Brain microvascular endothelial cell (primary cell): ENCODE results near the gene THSD7A.

Experiments used
- DNase-seq: peaks from one replicate; pipeline ENCODE4 v3.0.0-alpha.2; 2020
- H3K27ac ChIP-seq: fragments of 250-450 bp; sonication (Bioruptor Pico); 2 replicates; pipeline ENCODE4 v1.5.1; 2020; ENCODE audit warnings: mild to moderate bottlenecking, moderate library complexity
- H3K27me3 ChIP-seq: fragments of 250-450 bp; sonication (Bioruptor Pico); replicated peaks from 2 replicates; pipeline ENCODE4 v1.5.1; 2020; ENCODE audit warnings: mild to moderate bottlenecking
- H3K36me3 ChIP-seq: fragments of 250-450 bp; sonication (Bioruptor Pico); replicated peaks from 2 replicates; pipeline ENCODE4 v1.5.1; 2020; ENCODE audit warnings: mild to moderate bottlenecking
- H3K4me3 ChIP-seq: 2 replicates; pipeline ENCODE4 v1.5.1; 2011; ENCODE audit warnings: low read depth, mild to moderate bottlenecking, control low read depth, low read length, moderate library complexity
- in situ Hi-C: cut with HindIII; loops from 2 replicates; pipeline ENCODE4 v1.10.0; 2017; ENCODE audit warnings: low sequenced_read_pairs, low pct_ligation_motif_present
- TF ChIP-seq, protein P1 (sequence below): IDR thresholded peaks from 2 replicates; pipeline ENCODE4 v1.5.1; 2011; ENCODE audit warnings: low read depth, mild to moderate bottlenecking, moderate library complexity, low read length, control low read depth, inconsistent platforms; ENCODE audit errors: missing control alignments

The THSD7A gene

DNA sequence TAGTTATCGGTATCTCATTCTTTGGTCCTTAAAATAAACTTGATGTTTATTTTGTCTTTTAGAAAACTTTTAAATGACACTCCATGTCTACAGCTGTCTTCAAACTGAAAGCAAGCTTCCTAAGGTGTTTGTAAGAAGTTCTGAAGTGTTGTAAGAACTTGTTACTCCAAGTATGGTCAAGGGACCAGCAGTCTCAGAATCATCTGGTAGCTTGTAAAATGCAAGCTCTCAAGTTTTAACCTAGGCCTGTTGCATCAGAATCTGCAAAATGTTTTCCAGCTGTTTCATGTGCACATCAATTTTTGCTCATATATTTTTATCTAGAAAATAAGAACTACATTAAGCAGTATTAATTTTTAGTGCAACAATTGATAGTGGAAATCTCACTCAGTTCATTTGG lies 104.1 kb downstream of the THSD7A start:
- Histone ChIP-seq H3K27ac (no peak overlapping the region), H3K27me3 (no peaks in the 10 kb centered on the region), H3K36me3 (no peaks in the 10 kb centered on the region), H3K4me3 (no peak overlapping the region)
- DNase-seq, result no peak
- in situ Hi-C loops, result no loop called here
- TF ChIP-seq, protein P1, sequence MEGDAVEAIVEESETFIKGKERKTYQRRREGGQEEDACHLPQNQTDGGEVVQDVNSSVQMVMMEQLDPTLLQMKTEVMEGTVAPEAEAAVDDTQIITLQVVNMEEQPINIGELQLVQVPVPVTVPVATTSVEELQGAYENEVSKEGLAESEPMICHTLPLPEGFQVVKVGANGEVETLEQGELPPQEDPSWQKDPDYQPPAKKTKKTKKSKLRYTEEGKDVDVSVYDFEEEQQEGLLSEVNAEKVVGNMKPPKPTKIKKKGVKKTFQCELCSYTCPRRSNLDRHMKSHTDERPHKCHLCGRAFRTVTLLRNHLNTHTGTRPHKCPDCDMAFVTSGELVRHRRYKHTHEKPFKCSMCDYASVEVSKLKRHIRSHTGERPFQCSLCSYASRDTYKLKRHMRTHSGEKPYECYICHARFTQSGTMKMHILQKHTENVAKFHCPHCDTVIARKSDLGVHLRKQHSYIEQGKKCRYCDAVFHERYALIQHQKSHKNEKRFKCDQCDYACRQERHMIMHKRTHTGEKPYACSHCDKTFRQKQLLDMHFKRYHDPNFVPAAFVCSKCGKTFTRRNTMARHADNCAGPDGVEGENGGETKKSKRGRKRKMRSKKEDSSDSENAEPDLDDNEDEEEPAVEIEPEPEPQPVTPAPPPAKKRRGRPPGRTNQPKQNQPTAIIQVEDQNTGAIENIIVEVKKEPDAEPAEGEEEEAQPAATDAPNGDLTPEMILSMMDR, result no peak

DNA sequence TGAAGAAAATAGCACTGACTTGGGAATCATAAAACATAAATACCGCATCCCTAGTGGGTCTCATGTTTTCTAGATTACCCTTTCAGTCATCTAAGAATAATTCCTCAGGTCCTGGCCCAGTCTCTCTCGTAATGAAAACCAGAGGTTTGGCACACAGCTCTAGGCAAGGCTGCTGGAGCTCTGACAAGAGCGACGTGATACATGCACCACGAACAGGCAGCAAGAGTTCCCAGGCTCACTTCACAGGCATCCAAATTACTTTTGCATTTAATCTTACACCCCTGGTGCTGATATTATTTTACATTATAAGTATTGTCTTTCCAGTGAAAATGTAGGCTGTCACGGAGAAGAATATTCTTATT lies 105.2 kb downstream of the THSD7A start:
- in situ Hi-C loops, result no loop called here
- DNase-seq, result peak; percentile 1

DNA sequence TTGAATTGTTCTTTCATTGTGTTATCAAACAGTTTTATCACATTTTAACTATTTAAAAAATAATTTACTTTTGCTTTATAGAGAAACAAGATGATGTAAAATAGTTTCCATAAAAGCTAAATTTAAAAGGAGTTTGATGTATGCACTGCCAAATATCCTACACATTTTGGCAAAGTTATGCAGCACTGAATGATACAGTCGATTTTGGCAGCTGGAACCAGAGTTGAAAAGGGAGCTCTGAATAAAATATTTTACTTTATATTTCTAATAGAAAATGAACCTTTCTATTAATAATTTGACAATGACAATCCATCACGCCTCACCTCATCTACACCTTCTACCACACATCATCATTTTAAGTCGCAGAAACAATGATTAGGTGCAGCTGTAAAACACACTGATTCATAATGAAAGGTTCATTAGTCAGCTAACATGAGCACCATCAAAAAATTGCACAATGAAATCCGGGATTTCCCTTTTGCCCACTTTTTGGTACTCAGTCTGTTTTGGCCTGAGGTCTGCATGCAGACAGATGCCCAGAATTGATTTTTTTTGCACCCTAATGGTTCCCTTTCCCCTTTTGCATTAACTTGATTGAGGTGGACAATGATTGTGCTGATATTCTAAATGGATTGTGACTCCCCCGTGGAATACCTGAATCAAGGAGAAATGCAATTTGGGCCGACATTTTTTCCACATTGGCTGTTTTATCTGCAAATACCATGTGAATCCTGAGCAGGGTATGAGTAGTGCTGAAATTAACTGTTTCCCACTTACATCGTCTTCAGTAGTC lies 105.8 kb downstream of the THSD7A start:
- no peak for DNase-seq
- H3K4me3 ChIP-seq, result no peak overlapping the region
- no peaks in the 10 kb centered on the region for H3K27me3 ChIP-seq
- in situ Hi-C loops, result no loop called here
- TF ChIP-seq, protein P1, result no peak
- H3K27ac ChIP-seq, result no peak overlapping the region
- no peaks in the 10 kb centered on the region for H3K36me3 ChIP-seq

More for the DNA sequence above, 105.2 kb downstream of the THSD7A start:
- TF ChIP-seq, protein P1, result no peak
- Histone ChIP-seq H3K4me3 (no peak overlapping the region), H3K36me3 (no peaks in the 10 kb centered on the region), H3K27ac (no peak overlapping the region), H3K27me3 (no peaks in the 10 kb centered on the region)

DNA sequence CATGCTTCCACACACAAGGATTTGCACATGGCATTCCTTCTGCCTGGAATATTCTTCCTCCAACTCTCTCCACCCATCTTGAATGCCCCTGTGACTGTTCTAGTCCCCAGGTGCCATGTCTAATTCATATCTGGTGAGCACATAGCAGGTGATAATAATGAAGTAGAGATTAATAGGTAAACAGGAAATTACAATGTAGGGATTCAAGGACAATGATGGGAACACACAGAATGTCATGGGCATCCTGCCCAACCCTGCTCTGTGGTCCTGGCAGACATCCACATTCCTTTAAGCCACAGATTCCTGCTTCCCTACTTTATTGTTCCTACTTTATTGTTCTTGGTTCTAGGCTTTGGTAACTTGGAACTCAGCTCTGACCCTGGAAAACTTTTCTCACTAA lies 115.8 kb downstream of the THSD7A start:
- Histone ChIP-seq H3K4me3 (no peak overlapping the region), H3K27me3 (no peaks in the 10 kb centered on the region), H3K36me3 (no peaks in the 10 kb centered on the region), H3K27ac (no peak overlapping the region)
- in situ Hi-C loops, result no loop called here
- TF ChIP-seq, protein P1, result no peak
- DNase-seq, result peak; percentile 36

DNA sequence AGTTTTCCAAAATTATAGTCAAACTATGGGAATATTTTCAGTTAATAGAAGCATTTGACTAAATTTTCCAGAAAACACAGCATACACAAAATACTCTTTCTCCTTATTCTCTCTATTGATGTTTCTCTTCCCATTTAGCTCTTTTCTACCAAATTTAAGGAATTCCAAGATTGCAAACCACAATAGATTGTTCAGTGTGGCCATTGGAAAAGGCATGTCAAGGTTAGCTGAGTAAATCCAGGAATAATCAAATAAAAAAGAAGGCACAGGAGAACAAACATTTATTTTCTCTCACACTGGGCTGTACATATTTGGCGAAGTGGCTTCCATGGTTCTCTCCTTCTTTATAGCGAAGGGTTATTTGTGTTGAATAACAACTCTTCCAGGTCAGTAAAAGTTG lies 117.3 kb downstream of the THSD7A start:
- DNase-seq, result no peak
- no peak overlapping the region for H3K27ac ChIP-seq
- TF ChIP-seq, protein P1, result no peak
- H3K36me3 ChIP-seq, result no peaks in the 10 kb centered on the region
- in situ Hi-C loops, result no loop called here
- no peaks in the 10 kb centered on the region for H3K27me3 ChIP-seq
- H3K4me3 ChIP-seq, result no peak overlapping the region

DNA sequence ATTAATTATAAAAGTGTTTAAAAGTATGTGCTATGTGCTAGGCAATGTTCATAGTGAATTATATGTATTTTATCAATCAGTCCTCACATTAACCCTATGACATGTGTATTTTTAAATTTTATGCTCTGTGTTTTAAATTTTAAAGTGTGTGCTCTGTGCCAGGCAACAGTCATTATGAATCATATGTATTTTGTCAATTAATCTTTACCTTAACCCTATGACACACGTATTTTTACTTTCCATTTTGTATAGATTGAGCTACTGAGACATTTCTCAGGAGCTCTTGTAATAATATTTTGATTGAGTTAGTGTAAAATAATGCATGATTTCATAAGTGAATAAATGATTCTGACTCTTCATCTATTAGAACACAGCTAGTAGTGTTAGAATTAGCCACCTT lies 117.8 kb downstream of the THSD7A start:
- Histone ChIP-seq H3K4me3 (no peak overlapping the region), H3K27ac (no peak overlapping the region), H3K27me3 (no peaks in the 10 kb centered on the region), H3K36me3 (no peaks in the 10 kb centered on the region)
- in situ Hi-C loops, result no loop called here
- no peak for DNase-seq
- TF ChIP-seq, protein P1, result no peak
